Subcutaneous adipose tissue (tissue), 4 donors: ENCODE results near the gene DMD. TPM values are rescaled to one million over a fixed set of nuclear protein-coding genes. Genes with fewer than 3 reads are reported as not detected.

Source experiments
- CTCF ChIP-seq: fragments of 450-650 bp; IDR thresholded peaks from one replicate; pipeline ENCODE4 v1.5.1; 2016; ENCODE audit warnings: low read depth, mild to moderate bottlenecking, control low read depth, antibody characterized with exemption, moderate library complexity
- total RNA-seq, 4 donors: library from RNA; depleted of rRNA; stranded (reverse); fragments of >200 nt; gene quantifications; one replicate each; pipeline ENCODE4 v1.1.0, GENCODE V29; 2016

The DMD gene
- total RNA-seq, 4 donors from 2014 or later, result 35.7 to 87.2 (median 72.1) TPM

- no peak for TF ChIP-seq CTCF
Measured at GRCh38 chrX:31331928-31332327, 1879.4 kb downstream of the DMD start.

- no peak for TF ChIP-seq CTCF
Measured at GRCh38 chrX:31331015-31331414, 1880.3 kb downstream of the DMD start.

DNA sequence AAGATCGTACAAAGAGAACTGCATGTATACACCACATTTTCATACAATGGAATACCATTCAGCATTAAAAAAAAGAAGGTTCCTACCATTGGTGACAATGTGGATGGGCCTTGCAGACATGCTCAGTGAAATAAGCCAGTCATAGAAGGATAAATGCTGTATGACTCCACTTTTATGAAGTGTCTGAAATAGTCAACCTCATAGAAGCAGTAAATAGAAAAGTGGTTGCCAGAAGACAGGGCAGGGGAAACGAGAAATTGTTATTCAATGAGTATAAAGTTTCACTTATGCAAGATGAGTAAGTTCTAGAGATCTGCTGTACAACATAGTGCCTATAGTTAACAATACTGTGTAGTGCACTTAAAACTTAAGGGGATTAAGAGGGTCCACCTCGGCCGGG is 1882.1 kb downstream of the DMD start:
- TF ChIP-seq CTCF, result no peak

DNA sequence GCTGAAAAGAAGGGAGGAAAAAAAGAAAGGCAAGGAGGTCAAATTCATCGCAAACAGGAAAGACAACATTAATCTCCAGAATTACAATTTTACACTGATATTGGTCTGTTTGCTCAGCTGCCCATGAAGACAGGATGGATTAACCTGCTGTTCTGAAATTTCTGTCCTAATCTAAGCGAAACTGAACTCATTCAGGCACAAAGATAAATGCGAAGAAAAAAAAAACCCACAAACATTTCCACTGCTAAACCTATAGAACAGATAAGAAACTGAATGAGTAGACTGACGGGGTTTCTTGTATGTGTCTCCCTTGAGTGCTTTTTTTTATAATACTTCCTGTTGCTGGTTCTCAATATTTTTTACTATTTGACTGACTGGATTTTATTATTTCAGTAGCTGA is 1887.7 kb downstream of the DMD start:
- no peak for TF ChIP-seq CTCF

- no peak for TF ChIP-seq CTCF
Measured at GRCh38 chrX:31320740-31321139, 1890.6 kb downstream of the DMD start.

- no peak for TF ChIP-seq CTCF
Measured at GRCh38 chrX:31319586-31319985, 1891.8 kb downstream of the DMD start.

GRCh38 chrX:31318866-31319265 is 1892.5 kb downstream of the DMD start:
- TF ChIP-seq CTCF, result no peak
